ENCODE results near the gene C2orf42. TPM values are rescaled to one million over a fixed set of nuclear protein-coding genes. Genes with fewer than 3 reads are reported as not detected.
"Not testable (repeated sequence)": the region's sequence is repeated elsewhere in the genome, so short reads cannot be mapped to it uniquely, and the experiment has no call there.

Gene C2orf42
- total RNA-seq (2014; rRNA removed; shearing (Covaris generic)): 8.6 and 10.2 TPM in 2 replicates

GRCh38 chr2:70190418-70191243 lies at the start of gene C2orf42:
C2orf42 (minus strand) TSS chr2:70191019; CDS start chr2:70181985, 9,034 bp downstream.
- DNase-seq (ENCODE audit: low spot score): peak; percentile 96

- DNase-seq (ENCODE audit: low spot score): no peak
These were observed 49.8 kb upstream of the C2orf42 start for GRCh38 chr2:70240599-70240998.

GRCh38 chr2:70233926-70234325 lies 43.1 kb upstream of the C2orf42 start:
- no peak for DNase-seq (ENCODE audit: low spot score)

- no peak for DNase-seq (ENCODE audit: low spot score)
These were observed 36.0 kb upstream of the C2orf42 start for GRCh38 chr2:70226781-70227180.

- not testable (repeated sequence) for DNase-seq (ENCODE audit: low spot score)
These were observed 32.5 kb upstream of the C2orf42 start for GRCh38 chr2:70223305-70223704.

- no peak for DNase-seq (ENCODE audit: low spot score)
These were observed 24.2 kb upstream of the C2orf42 start for GRCh38 chr2:70214953-70215549.

GRCh38 chr2:70214365-70214764 lies 23.5 kb upstream of the C2orf42 start:
- DNase-seq (ENCODE audit: low spot score): no peak

GRCh38 chr2:70212298-70212932 lies 21.6 kb upstream of the C2orf42 start:
- no peak for DNase-seq (ENCODE audit: low spot score)

GRCh38 chr2:70211595-70211994 lies 20.8 kb upstream of the C2orf42 start:
- DNase-seq (ENCODE audit: low spot score): no peak

GRCh38 chr2:70204452-70204851 lies 13.6 kb upstream of the C2orf42 start:
- DNase-seq (ENCODE audit: low spot score): no peak

- no peak for DNase-seq (ENCODE audit: low spot score)
These were observed 12.3 kb upstream of the C2orf42 start for GRCh38 chr2:70203086-70203485.

- DNase-seq (ENCODE audit: low spot score): no peak
These were observed 11.5 kb upstream of the C2orf42 start for GRCh38 chr2:70202236-70202806.

GRCh38 chr2:70201831-70202230 lies 11.0 kb upstream of the C2orf42 start:
- DNase-seq (ENCODE audit: low spot score): no peak

- DNase-seq (ENCODE audit: low spot score): no peak
These were observed 10.5 kb upstream of the C2orf42 start for GRCh38 chr2:70201225-70201768.

- DNase-seq (ENCODE audit: low spot score): no peak
These were observed 8.6 kb upstream of the C2orf42 start for GRCh38 chr2:70199320-70199864.

- DNase-seq (ENCODE audit: low spot score): no peak
These were observed 1.7 kb upstream of the C2orf42 start for GRCh38 chr2:70192516-70192915.

- no peak for DNase-seq (ENCODE audit: low spot score)
These were observed 471 bp upstream of the C2orf42 start for GRCh38 chr2:70191244-70191735.

- DNase-seq (ENCODE audit: low spot score): no peak
These were observed 2.4 kb downstream of the C2orf42 start for GRCh38 chr2:70188460-70188859.

GRCh38 chr2:70187170-70187569 lies 3.6 kb downstream of the C2orf42 start:
- DNase-seq (ENCODE audit: low spot score): not testable (repeated sequence)

GRCh38 chr2:70182689-70183088 lies 8.1 kb downstream of the C2orf42 start:
- DNase-seq (ENCODE audit: low spot score): no peak

- DNase-seq (ENCODE audit: low spot score): no peak
These were observed 9.4 kb downstream of the C2orf42 start for GRCh38 chr2:70181363-70181956.
